GM18909 (cell line): Measurements from ENCODE around the gene H2BK1.

Source experiments
- ATAC-seq: cut with Tn5 transposase; IDR thresholded peaks from one replicate; pipeline ENCODE4 v1.9.1; 2021; ENCODE audit warnings: mild to moderate bottlenecking; ENCODE audit not compliant: unreplicated experiment, poor library complexity

The H2BK1 gene

DNA sequence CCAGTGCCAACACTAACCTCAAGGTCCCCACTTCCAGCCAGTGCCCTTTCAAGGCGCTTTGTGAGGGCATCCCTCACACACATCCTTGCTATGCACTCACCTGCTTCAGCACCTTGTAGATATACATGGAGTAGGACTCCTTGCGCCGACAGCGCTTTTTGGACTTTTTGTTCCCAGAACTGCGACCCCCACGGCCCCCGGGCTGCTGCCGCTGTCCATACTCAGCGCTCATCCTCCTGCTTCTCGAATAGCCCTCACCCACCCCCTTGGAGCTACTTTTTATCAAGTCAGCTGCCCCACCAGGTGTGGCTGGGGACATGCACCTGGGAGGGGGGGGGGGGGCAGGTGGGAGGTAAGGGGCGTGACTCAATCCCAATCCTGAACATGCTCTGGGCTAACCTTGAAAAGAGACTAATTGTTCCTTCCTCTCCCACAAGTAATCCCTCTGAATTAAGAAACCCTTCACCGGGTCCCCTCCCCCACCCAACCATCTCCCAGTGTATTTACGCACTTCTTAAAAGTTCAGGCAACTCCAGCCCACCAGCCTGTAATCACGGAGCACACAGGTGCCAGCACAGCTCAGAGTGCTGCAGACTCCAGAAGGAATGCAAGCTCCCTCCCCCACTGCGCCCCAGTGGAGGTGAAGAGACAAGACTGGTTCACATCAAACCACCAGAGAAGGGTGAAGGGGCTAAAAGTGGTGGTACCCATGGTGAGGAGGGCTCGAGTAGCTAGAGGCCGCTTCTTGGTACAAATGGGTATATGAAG is at the start of gene H2BK1:
Gene H2BK1 (minus strand): TSS at position 402 of the 768 bp plus-strand sequence. CDS start 170 bp downstream, at position 232.
- no peak for ATAC-seq

DNA sequence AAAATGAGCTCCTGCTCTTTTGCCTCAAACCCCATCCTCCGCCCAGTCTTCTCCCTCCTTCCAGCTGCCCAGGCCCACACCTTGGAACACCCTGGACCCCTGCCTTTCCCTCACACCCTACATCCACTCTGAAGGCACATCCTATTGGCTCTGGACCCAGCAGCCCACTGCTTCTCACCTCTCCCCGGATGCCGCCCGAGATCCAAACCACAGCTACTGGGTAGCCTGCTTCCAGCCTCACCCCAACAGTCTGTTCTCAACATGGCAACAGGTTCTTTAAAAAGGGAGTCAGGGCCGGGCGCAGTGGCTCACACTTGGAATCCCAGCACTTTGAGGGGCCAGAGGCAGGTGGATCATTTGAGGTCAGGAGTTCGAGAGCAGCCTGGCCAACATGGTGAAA is 47.7 kb upstream of the H2BK1 start:
- ATAC-seq: no peak

- no peak for ATAC-seq
Observed at GRCh38 chr7:151256410-151257045, 46.2 kb upstream of the H2BK1 start.

GRCh38 chr7:151255390-151255789 is 45.1 kb upstream of the H2BK1 start:
- ATAC-seq: no peak

- ATAC-seq: no peak
Observed at GRCh38 chr7:151254851-151255250, 44.6 kb upstream of the H2BK1 start.

DNA sequence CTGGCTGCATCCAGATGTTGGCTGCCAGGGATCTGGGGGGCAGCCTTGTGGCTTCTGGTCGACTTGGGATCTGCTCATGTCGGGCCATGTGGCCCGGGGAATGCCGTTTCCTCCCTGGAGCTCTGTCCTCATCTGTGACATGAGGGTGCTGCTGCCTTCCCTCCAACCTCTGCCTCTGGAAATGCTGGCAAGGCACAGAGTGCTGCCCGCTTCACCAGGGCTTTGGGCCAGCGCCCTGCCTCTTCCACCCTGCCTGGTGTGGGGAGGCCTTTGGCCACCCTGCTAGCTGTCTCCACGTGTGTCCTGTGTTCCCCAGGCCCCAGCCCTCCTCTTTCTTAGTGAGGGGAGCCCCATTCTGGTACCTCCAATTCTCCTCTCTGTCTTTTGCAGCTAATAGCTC is 44.0 kb upstream of the H2BK1 start:
- no peak for ATAC-seq

GRCh38 chr7:151252961-151253711 is 42.8 kb upstream of the H2BK1 start:
- no peak for ATAC-seq

GRCh38 chr7:151252561-151252835 is 42.2 kb upstream of the H2BK1 start:
- no peak for ATAC-seq

- ATAC-seq: no peak
Observed at GRCh38 chr7:151251689-151252560, 41.6 kb upstream of the H2BK1 start.

GRCh38 chr7:151251328-151251688 is 41.0 kb upstream of the H2BK1 start:
- ATAC-seq: no peak

DNA sequence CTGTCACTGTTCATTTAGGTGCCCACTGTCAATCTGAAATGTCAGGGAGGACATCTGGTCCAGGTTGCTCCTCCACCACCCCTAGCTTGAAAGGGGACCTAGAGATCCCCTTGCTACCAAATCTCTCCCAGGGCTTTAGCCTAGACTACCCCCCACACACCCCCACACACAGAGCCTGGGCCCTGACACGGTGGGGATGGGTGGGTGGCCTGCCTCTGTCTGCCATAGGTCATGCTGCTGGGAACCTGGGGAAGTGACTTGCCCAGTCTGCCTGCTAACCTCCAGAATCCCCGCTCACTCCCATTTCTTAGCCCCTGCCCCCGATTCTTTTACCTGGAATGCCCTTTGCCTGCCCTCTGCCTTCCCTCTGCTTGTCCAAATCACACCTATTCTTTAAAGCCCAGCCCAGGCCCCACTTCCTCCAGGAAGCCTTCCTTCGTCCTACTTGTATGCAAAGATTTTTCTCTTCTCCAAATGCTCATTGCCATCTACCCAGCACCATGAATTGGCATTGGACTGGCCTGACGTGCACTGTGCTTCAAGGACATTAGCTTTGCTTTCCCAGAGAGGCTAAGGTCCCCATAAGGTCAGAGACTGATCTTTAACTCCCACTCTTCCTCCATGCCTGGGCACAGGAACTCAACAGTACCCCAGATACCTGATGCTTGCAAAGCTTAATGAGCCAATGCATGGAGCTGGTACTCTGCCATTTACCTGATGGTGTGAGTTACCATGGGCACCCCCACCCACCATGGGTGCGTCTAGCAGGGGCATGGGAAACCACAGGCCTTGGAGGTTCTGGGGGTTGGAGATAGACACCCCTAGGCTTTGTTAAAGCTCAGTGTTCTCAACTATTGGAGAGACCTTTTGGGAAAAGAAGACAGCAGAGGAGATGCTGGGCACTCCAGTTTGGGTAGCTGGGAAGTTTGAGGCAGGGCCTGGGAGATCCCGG is 40.2 kb upstream of the H2BK1 start:
- ATAC-seq: no peak

- no peak for ATAC-seq
Observed at GRCh38 chr7:151249732-151250072, 39.4 kb upstream of the H2BK1 start.

- no peak for ATAC-seq
Observed at GRCh38 chr7:151249034-151249731, 38.9 kb upstream of the H2BK1 start.

DNA sequence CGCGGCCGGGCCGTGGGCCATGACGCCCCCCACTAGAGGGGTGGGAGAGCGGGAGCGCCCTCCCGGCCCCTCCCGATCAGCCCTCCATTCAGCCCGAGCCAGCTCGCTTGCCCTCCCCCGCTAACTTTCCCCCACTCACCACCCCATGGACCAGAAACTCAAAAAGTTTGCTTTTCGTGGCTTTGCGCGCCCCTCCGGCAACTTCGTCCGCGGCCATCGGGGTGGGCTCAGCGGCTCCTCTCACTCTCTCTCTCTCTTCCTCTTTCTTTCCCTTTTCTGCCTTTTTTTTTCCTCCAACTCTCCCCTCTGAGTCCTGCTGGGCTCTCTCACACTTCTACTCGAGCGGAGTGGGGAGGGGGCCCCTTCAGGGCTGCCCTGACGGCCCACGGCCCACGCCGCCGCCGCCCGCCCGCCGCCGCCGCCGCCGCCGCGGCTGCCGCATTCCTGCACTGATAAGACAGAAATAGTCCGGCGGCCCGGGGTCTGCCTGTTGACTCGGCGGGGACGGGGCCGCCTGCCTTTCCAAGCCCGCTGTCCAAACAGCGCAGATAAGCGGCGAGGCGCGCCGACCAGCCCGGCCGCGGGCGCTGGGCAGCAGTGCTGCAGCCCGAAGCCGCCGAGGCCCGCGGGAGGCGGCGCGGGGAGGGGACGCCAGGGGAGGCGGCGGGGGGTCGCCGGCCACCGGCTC is 38.2 kb upstream of the H2BK1 start, which contains the start of gene SMARCD3:
Gene SMARCD3 (minus strand): TSS at position 349 of the 688 bp plus-strand sequence. CDS start 132 bp downstream, at position 217.
- no peak for ATAC-seq

- ATAC-seq: no peak
Observed at GRCh38 chr7:151247611-151248345, 37.5 kb upstream of the H2BK1 start.

DNA sequence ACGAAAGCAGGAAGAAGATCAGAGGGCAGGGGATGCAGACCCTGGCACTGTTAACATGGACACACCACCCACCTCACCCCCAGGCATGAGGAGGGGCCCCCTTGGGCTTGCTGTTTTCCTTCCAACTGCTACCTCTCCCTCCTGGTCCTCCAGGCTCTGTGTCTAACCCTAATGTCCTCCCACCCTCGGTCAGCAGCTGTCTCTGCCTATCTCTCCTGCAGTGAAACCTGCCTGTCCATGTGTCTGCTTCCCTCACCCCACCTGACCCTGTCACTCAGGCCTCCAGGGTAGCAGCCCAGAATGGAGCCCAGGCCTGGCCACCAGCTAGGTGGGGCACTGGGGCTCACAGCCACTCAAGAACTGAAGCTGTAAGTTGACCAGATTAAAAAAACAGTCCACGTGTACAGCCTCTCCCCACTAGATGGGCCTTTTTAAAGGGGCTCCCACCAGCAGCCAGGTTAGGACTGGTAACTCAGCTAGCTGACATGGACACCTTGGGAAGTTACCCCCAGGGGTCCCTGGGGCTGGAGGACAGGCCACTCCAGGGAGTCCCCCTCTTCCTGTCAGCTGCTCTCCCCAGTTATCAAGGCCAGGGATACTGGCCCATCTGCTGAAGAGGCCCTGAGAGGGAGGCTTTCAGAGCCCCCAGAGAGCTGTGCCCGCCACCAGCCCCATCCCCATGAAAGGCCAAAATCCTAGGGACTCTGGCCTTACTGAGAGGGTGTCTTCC is 36.7 kb upstream of the H2BK1 start:
- ATAC-seq: no peak
